Measurements from ENCODE around the gene MTHFSD.

Gene MTHFSD

DNA sequence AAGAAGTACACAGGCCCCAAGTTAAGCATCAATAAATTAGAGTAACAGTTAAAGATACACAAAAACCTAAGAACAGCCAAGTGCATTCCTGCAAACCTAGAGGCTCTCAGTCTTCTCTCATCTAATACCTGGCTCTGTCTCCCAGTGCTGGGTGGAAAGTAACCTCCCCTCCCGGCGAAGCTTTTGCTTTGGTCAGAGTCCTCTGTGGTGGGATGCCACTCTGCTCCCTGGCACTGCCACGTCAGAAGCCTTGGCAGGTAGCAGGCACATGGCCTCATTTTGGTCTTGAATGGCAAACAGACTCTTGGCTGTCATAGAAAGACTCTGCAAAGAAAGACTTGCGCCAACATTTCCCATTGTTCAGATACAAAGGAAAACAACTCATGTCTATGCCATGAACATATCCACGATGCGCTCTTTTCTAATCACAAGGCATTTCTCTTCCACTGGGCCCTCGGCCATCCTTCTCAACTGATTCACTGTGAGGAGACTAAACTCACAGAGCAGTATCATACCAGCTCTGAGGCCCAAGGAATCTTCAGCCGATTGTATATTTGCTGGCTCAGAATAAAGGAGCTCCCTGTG, 21.2 kb downstream of the MTHFSD start:
- peaks cover 15% of the 10 kb centered on the region for H3K36me3 ChIP-seq (replicated peaks)

DNA sequence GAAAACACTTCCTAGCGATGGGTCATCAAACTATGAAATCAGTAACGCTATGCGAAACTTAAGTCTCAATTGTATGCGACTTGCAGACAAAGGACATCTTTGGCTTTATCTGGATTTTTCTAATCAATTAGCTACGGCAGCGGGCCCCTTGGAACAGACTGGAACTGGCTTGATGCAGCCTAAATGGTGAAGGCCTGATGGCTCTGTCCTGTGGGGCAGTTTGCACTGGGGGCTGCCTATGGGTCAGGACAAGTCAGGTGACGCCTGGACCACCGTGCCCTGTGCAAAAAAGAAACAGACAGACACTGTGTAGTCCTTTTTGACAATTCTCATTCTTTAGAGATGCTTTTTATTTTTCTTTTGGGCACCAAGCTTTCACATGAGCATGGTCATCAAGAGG, 22.0 kb downstream of the MTHFSD start:
- in situ Hi-C loops (cut with HindIII; ENCODE audit: low pct_ligation_motif_present, low sequenced_read_pairs) = no loop called here

More for the DNA sequence above, 21.2 kb downstream of the MTHFSD start:
- Histone ChIP-seq H3K4me3 (ENCODE audit: low read depth, low read length) (no peak overlapping the region), H3K27me3 (replicated peaks) (no peaks in the 10 kb centered on the region), H3K27ac (no peak overlapping the region)
- TF ChIP-seq, protein P1, sequence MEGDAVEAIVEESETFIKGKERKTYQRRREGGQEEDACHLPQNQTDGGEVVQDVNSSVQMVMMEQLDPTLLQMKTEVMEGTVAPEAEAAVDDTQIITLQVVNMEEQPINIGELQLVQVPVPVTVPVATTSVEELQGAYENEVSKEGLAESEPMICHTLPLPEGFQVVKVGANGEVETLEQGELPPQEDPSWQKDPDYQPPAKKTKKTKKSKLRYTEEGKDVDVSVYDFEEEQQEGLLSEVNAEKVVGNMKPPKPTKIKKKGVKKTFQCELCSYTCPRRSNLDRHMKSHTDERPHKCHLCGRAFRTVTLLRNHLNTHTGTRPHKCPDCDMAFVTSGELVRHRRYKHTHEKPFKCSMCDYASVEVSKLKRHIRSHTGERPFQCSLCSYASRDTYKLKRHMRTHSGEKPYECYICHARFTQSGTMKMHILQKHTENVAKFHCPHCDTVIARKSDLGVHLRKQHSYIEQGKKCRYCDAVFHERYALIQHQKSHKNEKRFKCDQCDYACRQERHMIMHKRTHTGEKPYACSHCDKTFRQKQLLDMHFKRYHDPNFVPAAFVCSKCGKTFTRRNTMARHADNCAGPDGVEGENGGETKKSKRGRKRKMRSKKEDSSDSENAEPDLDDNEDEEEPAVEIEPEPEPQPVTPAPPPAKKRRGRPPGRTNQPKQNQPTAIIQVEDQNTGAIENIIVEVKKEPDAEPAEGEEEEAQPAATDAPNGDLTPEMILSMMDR (IDR thresholded peaks at IDR 0.05; ENCODE audit: low read depth, low read length, missing control alignments) = no peak
- in situ Hi-C loops (cut with HindIII; ENCODE audit: low pct_ligation_motif_present, low sequenced_read_pairs) = no loop called here
- no peak for DNase-seq

DNA sequence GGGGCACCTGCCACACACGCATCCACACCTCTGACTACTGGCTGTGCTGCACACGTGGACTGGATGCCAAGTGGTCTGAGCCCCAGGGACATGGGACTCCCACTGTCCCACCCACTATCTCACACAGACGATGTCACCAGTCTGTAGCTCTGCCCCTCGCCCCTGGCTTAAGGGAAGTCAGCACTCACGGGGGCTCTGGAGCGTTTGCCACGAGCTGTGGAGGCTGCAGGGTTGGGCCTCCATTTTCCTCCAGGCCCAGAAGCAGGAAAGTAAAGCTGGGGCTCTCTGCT, 22.6 kb downstream of the MTHFSD start:
- no peaks in the 10 kb centered on the region for H3K27me3 ChIP-seq (replicated peaks)
- H3K36me3 ChIP-seq (replicated peaks) = peaks cover 3% of the 10 kb centered on the region
- H3K27ac ChIP-seq = no peak overlapping the region
- in situ Hi-C loops (cut with HindIII; ENCODE audit: low pct_ligation_motif_present, low sequenced_read_pairs) = no loop called here
- TF ChIP-seq, protein P1 (IDR thresholded peaks at IDR 0.05; ENCODE audit: low read depth, low read length, missing control alignments) = no peak
- DNase-seq = no peak
- H3K4me3 ChIP-seq (ENCODE audit: low read depth, low read length) = no peak overlapping the region

More for the DNA sequence above, 22.0 kb downstream of the MTHFSD start:
- TF ChIP-seq, protein P1 (IDR thresholded peaks at IDR 0.05; ENCODE audit: low read depth, low read length, missing control alignments) = no peak
- DNase-seq = no peak
- no peak overlapping the region for H3K27ac ChIP-seq
- H3K36me3 ChIP-seq (replicated peaks) = peaks cover 7% of the 10 kb centered on the region
- H3K27me3 ChIP-seq (replicated peaks) = no peaks in the 10 kb centered on the region
- H3K4me3 ChIP-seq (ENCODE audit: low read depth, low read length) = no peak overlapping the region

DNA sequence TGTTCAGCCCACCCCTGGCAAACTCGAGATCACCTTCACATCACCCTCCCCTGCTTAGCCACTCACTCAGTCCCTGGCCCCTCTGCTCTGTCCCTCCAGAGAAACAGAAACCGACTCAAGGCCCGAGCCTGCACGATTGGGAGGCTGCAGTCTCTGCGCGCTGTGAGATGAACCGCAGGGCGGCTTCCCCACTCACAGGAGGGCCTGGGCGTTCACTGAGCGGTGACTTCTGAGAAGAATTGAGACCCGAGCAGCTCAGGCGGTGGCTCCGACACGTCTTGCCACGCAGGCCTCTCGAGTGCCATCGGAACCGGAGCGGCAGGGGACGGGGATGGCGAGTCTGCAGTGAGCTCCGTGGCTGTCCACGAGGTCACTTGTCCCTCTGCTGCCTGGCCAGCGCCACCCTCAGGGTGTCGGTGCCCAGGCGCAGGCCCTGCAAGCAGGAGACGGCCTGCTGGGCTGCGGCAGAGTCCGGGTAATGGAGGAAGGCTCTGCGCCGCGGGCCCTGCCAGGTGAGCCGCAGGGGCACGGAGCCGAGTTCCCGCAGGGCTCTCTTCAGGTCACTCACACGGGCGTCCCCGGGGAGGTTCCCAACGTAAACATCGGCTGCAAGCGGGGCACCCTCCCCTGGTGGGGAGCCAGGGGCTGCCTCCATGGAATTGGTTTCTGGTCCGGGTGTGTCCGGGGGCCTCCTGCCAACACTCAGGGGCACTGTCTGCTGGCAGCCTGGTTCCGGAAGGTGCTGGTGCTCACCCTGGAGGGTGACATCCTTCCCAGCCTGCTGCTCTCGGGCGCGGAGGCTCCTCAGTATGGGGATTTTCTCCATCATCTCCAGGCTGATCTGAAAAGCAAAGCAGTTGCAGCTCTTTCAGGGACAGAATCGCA, 23.2 kb downstream of the MTHFSD start:
- no peaks in the 10 kb centered on the region for H3K27me3 ChIP-seq (replicated peaks)
- TF ChIP-seq, protein P1 (IDR thresholded peaks at IDR 0.05; ENCODE audit: low read depth, low read length, missing control alignments) = no peak
- in situ Hi-C loops (cut with HindIII; ENCODE audit: low pct_ligation_motif_present, low sequenced_read_pairs) = no loop called here

DNA sequence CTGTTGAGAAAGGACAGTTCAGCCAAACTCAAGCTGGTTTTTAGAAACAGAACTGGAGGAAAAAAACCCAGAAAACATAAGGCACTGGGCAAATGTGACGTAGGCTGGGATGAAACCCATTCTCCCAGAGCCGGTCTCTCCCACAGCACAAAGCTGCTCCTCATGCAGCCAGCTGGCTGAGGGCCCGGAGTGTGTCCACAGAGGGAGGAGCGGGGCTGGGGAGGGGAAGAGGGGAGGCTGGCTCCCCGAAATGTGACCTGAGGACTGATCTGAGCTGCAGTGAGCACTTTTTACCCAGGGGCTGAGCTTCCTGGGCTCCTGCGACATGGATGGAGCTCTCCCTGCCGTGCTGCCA, 23.9 kb downstream of the MTHFSD start:
- H3K4me3 ChIP-seq (ENCODE audit: low read depth, low read length) = no peak overlapping the region
- no peak overlapping the region for H3K27ac ChIP-seq
- TF ChIP-seq, protein P1 (IDR thresholded peaks at IDR 0.05; ENCODE audit: low read depth, low read length, missing control alignments) = no peak
- no peaks in the 10 kb centered on the region for H3K36me3 ChIP-seq (replicated peaks)
- no peak for DNase-seq
- no peaks in the 10 kb centered on the region for H3K27me3 ChIP-seq (replicated peaks)
- in situ Hi-C loops (cut with HindIII; ENCODE audit: low pct_ligation_motif_present, low sequenced_read_pairs) = no loop called here

More for the DNA sequence above, 23.2 kb downstream of the MTHFSD start:
- H3K27ac ChIP-seq = no peak overlapping the region
- DNase-seq = no peak
- H3K36me3 ChIP-seq (replicated peaks) = no peaks in the 10 kb centered on the region
- no peak overlapping the region for H3K4me3 ChIP-seq (ENCODE audit: low read depth, low read length)
